HAP-1 (cell line): ENCODE results near the gene CLDN34.

Source experiments
- DNase-seq, 2 experiments: peaks; one replicate each; pipeline ENCODE4 v3.0.0-alpha.2; 2016 to 2020; ENCODE audit warnings: low spot score in 2 of 2
- H3K27me3 ChIP-seq: fragments of 250-450 bp; sonication (Bioruptor Pico); 2 replicates; pipeline ENCODE4 v1.5.1; 2020; ENCODE audit warnings: low read depth, mild to moderate bottlenecking, moderate library complexity
- H3K36me3 ChIP-seq: fragments of 250-450 bp; sonication (Bioruptor Pico); replicated peaks from 2 replicates; pipeline ENCODE4 v1.5.1; 2020; ENCODE audit warnings: mild to moderate bottlenecking
- H3K4me1 ChIP-seq: fragments of 250-450 bp; sonication (Bioruptor Pico); 2 replicates; pipeline ENCODE4 v1.5.1; 2020; ENCODE audit warnings: mild to moderate bottlenecking
- H3K4me3 ChIP-seq: fragments of 250-450 bp; sonication (Bioruptor Pico); 2 replicates; pipeline ENCODE4 v1.5.1; 2020; ENCODE audit warnings: mild to moderate bottlenecking, moderate library complexity
- H3K9me3 ChIP-seq: fragments of 250-450 bp; sonication (Bioruptor Pico); 2 replicates; pipeline ENCODE4 v1.5.1; 2020; ENCODE audit warnings: mild to moderate bottlenecking, moderate library complexity
- in situ Hi-C: fragments of 300-500 bp; cut with MboI; formaldehyde crosslinking; loops from 3 replicates; pipeline ENCODE4 v1.14.3; 2020; ENCODE audit warnings: low sequenced_read_pairs, inconsistent platforms, mixed read lengths

Gene CLDN34

GRCh38 chrX:9995855-9996339, 28.7 kb downstream of the CLDN34 start:
- in situ Hi-C loops, result loop anchor here (5.0 kb wide), 1 partner anchor 121 kb away; no protein-coding TSS in a partner anchor
- Histone ChIP-seq H3K4me1 (peaks cover 3% of the 10 kb centered on the region; the same call in 1 of the 2 replicates), H3K9me3 (peaks cover 16% of the 10 kb centered on the region), H3K4me3 (no peak overlapping the region), H3K27me3 (no peaks in the 10 kb centered on the region), H3K36me3 (no peaks in the 10 kb centered on the region)
- peak; percentile 71 to 92 for DNase-seq

DNA sequence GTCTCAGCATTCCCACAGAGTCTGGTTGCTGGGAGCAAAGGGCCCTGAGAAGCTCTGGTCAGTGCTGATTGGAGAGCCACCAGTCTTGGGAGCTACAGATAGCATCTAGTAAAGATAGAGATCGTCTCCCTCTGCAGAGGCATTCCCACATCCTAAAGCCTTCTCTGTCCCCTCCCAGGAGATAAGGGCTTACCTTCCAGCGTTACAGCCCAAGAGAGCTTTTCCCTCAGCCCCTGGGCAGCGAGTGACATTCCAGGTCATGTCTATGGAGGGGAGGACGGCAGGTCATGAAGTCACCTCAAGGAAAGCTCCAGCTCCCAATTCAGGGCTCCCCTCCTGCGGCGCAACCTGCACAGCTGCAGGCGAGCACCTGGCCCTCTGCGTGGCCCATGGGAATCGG, 29.9 kb downstream of the CLDN34 start:
- DNase-seq, result no peak
- H3K36me3 ChIP-seq, result no peaks in the 10 kb centered on the region
- in situ Hi-C loops, result loop anchor here (5.0 kb wide), 1 partner anchor 120 kb away; no protein-coding TSS in a partner anchor
- H3K4me3 ChIP-seq, result no peak overlapping the region
- peaks cover 3% of the 10 kb centered on the region; the same call in 1 of the 2 replicates for H3K4me1 ChIP-seq
- peaks cover 16% of the 10 kb centered on the region for H3K9me3 ChIP-seq
- no peaks in the 10 kb centered on the region for H3K27me3 ChIP-seq

GRCh38 chrX:9997524-9997923, 30.4 kb downstream of the CLDN34 start:
- peaks cover 16% of the 10 kb centered on the region for H3K9me3 ChIP-seq
- peaks cover 3% of the 10 kb centered on the region; the same call in 1 of the 2 replicates for H3K4me1 ChIP-seq
- in situ Hi-C loops, result loop anchor here (5.0 kb wide), 1 partner anchor 120 kb away; no protein-coding TSS in a partner anchor
- no peaks in the 10 kb centered on the region for H3K36me3 ChIP-seq
- H3K4me3 ChIP-seq, result no peak overlapping the region
- H3K27me3 ChIP-seq, result no peaks in the 10 kb centered on the region
- DNase-seq, result no peak

GRCh38 chrX:10001496-10001895, 34.3 kb downstream of the CLDN34 start:
- Histone ChIP-seq H3K36me3 (no peaks in the 10 kb centered on the region), H3K4me1 (no peaks in the 10 kb centered on the region), H3K4me3 (no peak overlapping the region), H3K27me3 (no peaks in the 10 kb centered on the region), H3K9me3 (peaks cover 10% of the 10 kb centered on the region)
- in situ Hi-C loops, result no loop called here
- DNase-seq, result no peak

GRCh38 chrX:10004832-10005475, 37.8 kb downstream of the CLDN34 start:
- Histone ChIP-seq H3K27me3 (no peaks in the 10 kb centered on the region), H3K36me3 (no peaks in the 10 kb centered on the region), H3K4me1 (peaks cover under 1% of the 10 kb centered on the region; the same call in 1 of the 2 replicates), H3K4me3 (no peak overlapping the region), H3K9me3 (peaks cover 6% of the 10 kb centered on the region; the same call in 1 of the 2 replicates)
- DNase-seq, result no peak
- in situ Hi-C loops, result no loop called here

DNA sequence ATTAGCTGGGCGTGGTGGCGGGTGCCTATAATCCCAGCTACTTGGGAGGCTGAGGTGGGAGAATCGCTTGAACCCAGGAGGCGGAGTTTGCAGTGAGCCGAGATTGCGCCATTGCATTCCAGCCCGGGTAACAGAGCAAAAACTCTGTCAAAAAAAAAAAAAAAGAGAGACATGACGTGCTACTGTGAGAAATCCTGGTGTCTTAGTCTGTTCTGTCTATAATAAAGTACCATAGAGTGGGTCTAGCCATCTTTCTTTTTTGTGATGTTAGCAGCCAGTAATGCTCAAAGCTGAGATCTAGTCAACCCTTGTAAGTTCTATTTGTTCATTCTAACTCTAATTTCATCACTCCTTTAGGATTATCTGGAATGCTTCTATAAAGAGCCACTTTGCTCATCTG, 38.9 kb downstream of the CLDN34 start:
- Histone ChIP-seq H3K4me1 (peaks cover 11% of the 10 kb centered on the region), H3K27me3 (no peaks in the 10 kb centered on the region)
- in situ Hi-C loops, result no loop called here

DNA sequence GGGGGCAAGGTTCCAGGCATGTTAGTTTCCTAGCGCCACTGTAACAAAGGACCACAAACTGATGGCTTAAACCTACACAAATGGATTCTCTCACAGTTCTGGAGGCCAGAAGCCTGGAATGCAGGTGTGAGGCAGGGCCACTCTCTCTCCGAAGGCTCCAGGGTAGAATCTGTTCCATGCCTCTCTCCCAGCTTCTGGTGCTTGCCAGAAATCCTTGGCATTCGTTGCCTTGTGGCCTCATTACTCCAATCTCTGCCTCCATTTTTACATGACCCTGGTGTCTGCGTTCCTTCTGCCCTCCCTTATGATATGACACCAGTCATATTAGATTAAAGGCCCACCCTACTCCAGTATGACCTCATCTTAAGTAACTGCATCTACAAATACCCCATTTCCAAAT, 39.6 kb downstream of the CLDN34 start:
- H3K9me3 ChIP-seq, result peaks cover 6% of the 10 kb centered on the region; the same call in 1 of the 2 replicates
- in situ Hi-C loops, result no loop called here
- DNase-seq, result no peak

More for the DNA sequence above, 38.9 kb downstream of the CLDN34 start:
- H3K36me3 ChIP-seq, result no peaks in the 10 kb centered on the region
- peaks cover 6% of the 10 kb centered on the region; the same call in 1 of the 2 replicates for H3K9me3 ChIP-seq
- H3K4me3 ChIP-seq, result no peak overlapping the region
- DNase-seq, result no peak

GRCh38 chrX:10007621-10008020, 40.5 kb downstream of the CLDN34 start:
- Histone ChIP-seq H3K36me3 (no peaks in the 10 kb centered on the region), H3K4me3 (no peak overlapping the region), H3K27me3 (no peaks in the 10 kb centered on the region), H3K9me3 (peaks cover 6% of the 10 kb centered on the region; the same call in 1 of the 2 replicates), H3K4me1 (peaks cover 25% of the 10 kb centered on the region)
- in situ Hi-C loops, result no loop called here
- no peak for DNase-seq

More for the DNA sequence above, 39.6 kb downstream of the CLDN34 start:
- Histone ChIP-seq H3K4me1 (peaks cover 18% of the 10 kb centered on the region), H3K36me3 (no peaks in the 10 kb centered on the region), H3K4me3 (no peak overlapping the region), H3K27me3 (no peaks in the 10 kb centered on the region)

DNA sequence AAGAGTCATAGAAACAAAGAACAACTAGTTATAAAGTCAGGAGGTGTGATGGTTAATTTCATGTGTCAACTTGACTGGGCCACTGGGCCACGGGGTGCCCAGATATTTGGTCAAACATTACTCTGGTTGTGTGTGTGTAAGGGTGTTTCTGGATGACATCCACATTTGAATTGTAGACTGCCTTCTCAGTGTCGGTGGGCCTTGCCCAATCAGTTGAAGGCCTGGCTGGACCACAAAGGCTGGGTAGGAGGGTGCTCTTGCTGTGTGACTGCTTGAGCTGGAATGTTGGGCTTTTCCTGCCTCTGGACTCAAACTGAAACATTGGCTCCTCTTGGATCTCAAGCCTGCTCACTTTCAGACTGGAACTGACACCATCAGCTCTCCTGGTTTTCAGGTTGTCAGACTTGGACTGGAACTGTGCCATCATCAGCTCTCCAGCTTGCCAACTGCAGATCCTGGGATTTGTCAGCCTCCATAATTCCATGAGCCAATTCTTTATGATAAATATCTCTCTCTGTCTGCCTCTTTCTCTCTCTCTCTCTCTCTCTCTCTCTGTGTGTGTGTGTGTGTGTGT, 41.4 kb downstream of the CLDN34 start:
- H3K4me3 ChIP-seq, result no peak overlapping the region
- H3K36me3 ChIP-seq, result no peaks in the 10 kb centered on the region
- peaks cover 6% of the 10 kb centered on the region; the same call in 1 of the 2 replicates for H3K9me3 ChIP-seq
- H3K27me3 ChIP-seq, result no peaks in the 10 kb centered on the region
- peaks cover 25% of the 10 kb centered on the region for H3K4me1 ChIP-seq
- DNase-seq, result no peak
- in situ Hi-C loops, result no loop called here

DNA sequence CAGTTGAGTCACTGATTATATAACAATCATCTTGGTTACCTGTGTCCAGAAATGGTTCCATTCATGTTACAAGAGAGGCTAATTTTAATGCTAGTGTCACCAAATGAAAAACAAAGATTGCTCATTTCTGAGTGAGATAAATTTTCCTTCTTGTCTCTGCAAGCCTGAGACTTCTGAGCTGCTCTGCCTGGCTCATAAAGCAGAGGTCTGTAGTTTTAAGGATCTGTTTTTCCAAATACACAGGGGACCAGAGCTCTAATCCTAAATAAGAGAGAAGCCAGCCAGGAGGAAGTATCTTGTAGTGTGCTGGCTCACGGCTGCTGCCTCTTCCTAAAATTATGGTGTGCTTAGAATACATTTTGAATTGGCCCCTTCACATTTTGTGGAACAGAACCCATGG, 42.6 kb downstream of the CLDN34 start:
- no peak overlapping the region for H3K4me3 ChIP-seq
- no peak for DNase-seq
- in situ Hi-C loops, result no loop called here
- no peaks in the 10 kb centered on the region for H3K36me3 ChIP-seq
- peaks cover 25% of the 10 kb centered on the region for H3K4me1 ChIP-seq
- no peaks in the 10 kb centered on the region for H3K27me3 ChIP-seq
- peaks cover 3% of the 10 kb centered on the region; the same call in 1 of the 2 replicates for H3K9me3 ChIP-seq

GRCh38 chrX:10010686-10011085, 43.5 kb downstream of the CLDN34 start:
- Histone ChIP-seq H3K4me3 (no peak overlapping the region), H3K27me3 (no peaks in the 10 kb centered on the region), H3K9me3 (no peaks in the 10 kb centered on the region), H3K4me1 (peaks cover 25% of the 10 kb centered on the region), H3K36me3 (no peaks in the 10 kb centered on the region)
- DNase-seq, result peak; percentile 30 to 78
- in situ Hi-C loops, result no loop called here

DNA sequence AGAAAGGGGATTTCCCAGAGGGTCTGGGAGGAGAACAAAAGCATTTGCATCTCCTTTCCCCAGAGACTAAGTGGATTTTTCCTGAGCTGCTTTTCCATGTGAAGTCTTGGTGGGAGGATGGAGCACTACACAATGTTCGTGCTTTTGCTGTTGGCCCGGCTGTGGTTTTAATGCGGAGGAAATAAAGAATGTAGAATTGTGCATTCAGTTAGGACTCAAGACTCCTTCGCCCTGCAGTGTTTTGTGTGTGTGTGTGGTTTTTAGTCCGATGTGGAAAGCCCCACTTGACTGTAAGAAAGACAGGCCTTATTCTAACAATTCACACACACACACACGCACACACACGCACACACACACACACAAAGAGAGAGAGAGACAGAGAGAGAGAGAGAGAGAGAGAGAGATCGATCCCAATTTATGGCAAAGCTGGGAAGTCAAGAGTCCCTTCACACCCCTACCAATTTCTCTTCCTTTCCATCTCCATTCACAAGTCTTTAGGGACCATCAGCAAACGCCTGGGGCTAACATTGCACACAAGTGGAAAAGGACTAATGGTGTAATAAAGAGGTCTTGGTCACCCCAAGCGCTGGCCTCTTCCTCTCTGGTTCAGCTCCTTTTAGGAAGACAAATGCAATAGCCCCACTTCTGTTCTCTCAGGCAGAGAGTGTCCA, 44.2 kb downstream of the CLDN34 start:
- peaks cover 25% of the 10 kb centered on the region for H3K4me1 ChIP-seq
- in situ Hi-C loops, result no loop called here
- no peaks in the 10 kb centered on the region for H3K9me3 ChIP-seq
- no peak overlapping the region for H3K4me3 ChIP-seq
- H3K36me3 ChIP-seq, result no peaks in the 10 kb centered on the region
- DNase-seq, result peak; percentile 67 to 70
- no peaks in the 10 kb centered on the region for H3K27me3 ChIP-seq

DNA sequence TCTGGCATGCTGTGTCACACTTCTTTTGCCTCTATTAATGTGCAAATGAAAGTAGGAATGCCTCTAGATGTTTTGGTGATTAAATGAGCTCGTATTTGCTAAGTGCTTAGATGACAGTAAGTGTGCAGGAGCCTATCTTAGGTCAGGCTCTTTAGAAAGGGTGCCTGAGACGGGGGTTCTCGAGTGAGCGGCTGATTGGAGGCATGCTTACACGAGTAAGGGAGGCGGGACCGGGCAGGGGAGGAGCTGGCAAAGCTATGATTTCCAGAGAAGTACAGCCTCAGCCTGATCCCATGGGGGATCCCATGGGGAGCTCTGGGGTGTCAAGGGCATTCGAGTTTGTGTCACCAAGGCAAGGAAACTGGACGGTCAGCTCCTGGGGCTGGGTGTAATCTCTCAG, 44.8 kb downstream of the CLDN34 start:
- Histone ChIP-seq H3K4me1 (peaks cover 25% of the 10 kb centered on the region), H3K9me3 (no peaks in the 10 kb centered on the region), H3K27me3 (no peaks in the 10 kb centered on the region), H3K4me3 (no peak overlapping the region), H3K36me3 (no peaks in the 10 kb centered on the region)
- peak; percentile 31 to 68 for DNase-seq
- in situ Hi-C loops, result no loop called here
